Kidney (tissue), 14 donors: ENCODE data around the gene BMX. TPM values are rescaled to one million over a fixed set of nuclear protein-coding genes. Genes with fewer than 3 reads are reported as not detected.

Source experiments
- DNase-seq, 5 donors: peaks; one replicate each; pipeline ENCODE4 v3.0.0-alpha.2; 2013 to 2020
- FAIRE-seq: peaks from 2 replicates; lab custom pipeline; 2012; peaks lifted over from hg19 to GRCh38; lab: Jason Lieb, UNC
- H3K27ac ChIP-seq, 2 donors: one replicate each; pipeline ENCODE4 v1.7.0; 2013; ENCODE audit warnings: low read depth in 2 of 2, low read length in 2 of 2, inconsistent platforms in 1 of 2
- H3K27me3 ChIP-seq: one replicate; pipeline ENCODE4 v1.7.1; 2013; ENCODE audit warnings: low read length, inconsistent platforms; ENCODE audit not compliant: control insufficient read depth, insufficient read depth
- H3K36me3 ChIP-seq, 3 donors: one replicate each; pipeline versions ENCODE4 v1.7.0 to v1.7.1; 2013; ENCODE audit warnings: low read length in 3 of 3, control low read depth in 1 of 3, inconsistent platforms in 1 of 3; ENCODE audit not compliant: insufficient read depth in 3 of 3, control insufficient read depth in 2 of 3
- H3K4me1 ChIP-seq, 3 donors: one replicate each; pipeline versions ENCODE4 v1.7.0 to v1.7.1; 2013; ENCODE audit warnings: low read length in 3 of 3, inconsistent platforms in 1 of 3, low read depth in 1 of 3; ENCODE audit not compliant: control insufficient read depth in 2 of 3, insufficient read depth in 2 of 3
- H3K4me3 ChIP-seq, 3 donors: one replicate each; pipeline versions ENCODE4 v1.7.0 to v1.8.1; 2013; ENCODE audit warnings: low read length in 3 of 3, control low read depth in 1 of 3, inconsistent platforms in 1 of 3
- H3K9ac ChIP-seq, 3 donors: one replicate each; pipeline versions ENCODE4 v1.7.0 to v1.7.1; 2013; ENCODE audit warnings: low read length in 3 of 3, control low read depth in 1 of 3, inconsistent platforms in 1 of 3
- H3K9me3 ChIP-seq, 3 donors: one replicate each; pipeline versions ENCODE4 v1.7.0 to v1.7.1; 2013; ENCODE audit warnings: low read length in 3 of 3, control low read depth in 1 of 3, inconsistent platforms in 1 of 3; ENCODE audit not compliant: control insufficient read depth in 2 of 3, insufficient read depth in 1 of 3
- CTCF ChIP-seq: IDR thresholded peaks from 3 replicates; pipeline ENCODE4 v1.5.1; 2012; ENCODE audit warnings: mild to moderate bottlenecking, moderate library complexity, borderline replicate concordance; ENCODE audit not compliant: insufficient read depth; ENCODE audit errors: extremely low read depth
- intact Hi-C: fragments of 100-400 bp; cut with DNase I; formaldehyde crosslinking; loops from one replicate; pipeline ENCODE4 v1.11.1; 2022
- polyA plus RNA-seq: library from polyadenylated mRNA; stranded (reverse); fragments of 350-450 nt; fragmentation: Illumina TruSeq; extraction: RNeasy Lipid Tissue Mini Kit (QIAGEN cat#74804); gene quantifications from one replicate; pipeline ENCODE4 v1.2.3, GENCODE V29; 2014; ENCODE audit warnings: low read depth, low replicate concordance; ENCODE audit not compliant: insufficient read depth
- total RNA-seq: library from RNA; stranded (reverse); fragmentation: NEBNext Ultra II Directional; extraction: Animal tissue kit (Norgen Biotek cat#: 25700); gene quantifications from one replicate; pipeline ENCODE4 v1.2.1, GENCODE V29; 2021
- donor health status: control.
- donor health status: control.
- donor health status: control.
- donor health status: control.
- donor health status: control.
- donor health status: DM: yes; HTN: yes; CAD: no.
- donor health status: Normal renal cell carcinoma (clear cell type).

BMX gene
- total and polyA plus RNA-seq, 2 donors from 2014 or later, result 1.4 TPM; not detected in 1

- Histone ChIP-seq H3K36me3 (no peaks in the 10 kb centered on the region), H3K27me3 (peaks cover 7% of the 10 kb centered on the region), H3K9me3 (no peaks in the 10 kb centered on the region), H3K27ac (no peak overlapping the region), H3K4me1 (no peaks in the 10 kb centered on the region), H3K4me3 (no peak overlapping the region), H3K9ac (no peak overlapping the region)
- TF ChIP-seq CTCF, result no peak
- intact Hi-C loops, result no loop called here
- FAIRE-seq (peak; percentile 17), DNase-seq (no peak)
These were observed 67.4 kb downstream of the BMX start for GRCh38 chrX:15567886-15568616.

- Histone ChIP-seq H3K4me3 (no peak overlapping the region), H3K27me3 (peaks cover 5% of the 10 kb centered on the region), H3K9me3 (no peaks in the 10 kb centered on the region), H3K9ac (no peak overlapping the region), H3K36me3 (no peaks in the 10 kb centered on the region), H3K27ac (no peak overlapping the region), H3K4me1 (no peaks in the 10 kb centered on the region)
- FAIRE-seq (no peak), DNase-seq (no peak)
- no peak for TF ChIP-seq CTCF
- intact Hi-C loops, result no loop called here
These were observed 69.5 kb downstream of the BMX start for GRCh38 chrX:15570145-15570544.

- intact Hi-C loops, result no loop called here
- no peak for FAIRE-seq
- H3K4me3 ChIP-seq, result no peak overlapping the region
- H3K4me1 ChIP-seq, result no peaks in the 10 kb centered on the region
- no peaks in the 10 kb centered on the region for H3K9me3 ChIP-seq
- no peak for DNase-seq
- no peak overlapping the region for H3K27ac ChIP-seq
- no peak overlapping the region for H3K9ac ChIP-seq
- no peaks in the 10 kb centered on the region for H3K36me3 ChIP-seq
- no peak for TF ChIP-seq CTCF
- peaks cover 6% of the 10 kb centered on the region for H3K27me3 ChIP-seq
These were observed 73.4 kb downstream of the BMX start for GRCh38 chrX:15574017-15574416.
